Measurements from ENCODE around the gene GBA2.
A peak's percentile ranks its signal among the peaks of the same experiment; 100 is the strongest.

Gene GBA2

GRCh38 chr9:35710818-35711500 is 38.1 kb downstream of the GBA2 start:
- no peak for FAIRE-seq
- DNase-seq (ENCODE audit: insufficient read length, low spot score) = no peak
- no peak for TF ChIP-seq POLR2A (IDR thresholded peaks at IDR 0.05; ENCODE audit: low read depth, low read length)

- no peak for TF ChIP-seq POLR2A (IDR thresholded peaks at IDR 0.05; ENCODE audit: low read depth, low read length)
- DNase-seq (ENCODE audit: insufficient read length, low spot score) = no peak
- no peak for FAIRE-seq
Measured at GRCh38 chr9:35708146-35708545, 40.9 kb downstream of the GBA2 start.

DNA sequence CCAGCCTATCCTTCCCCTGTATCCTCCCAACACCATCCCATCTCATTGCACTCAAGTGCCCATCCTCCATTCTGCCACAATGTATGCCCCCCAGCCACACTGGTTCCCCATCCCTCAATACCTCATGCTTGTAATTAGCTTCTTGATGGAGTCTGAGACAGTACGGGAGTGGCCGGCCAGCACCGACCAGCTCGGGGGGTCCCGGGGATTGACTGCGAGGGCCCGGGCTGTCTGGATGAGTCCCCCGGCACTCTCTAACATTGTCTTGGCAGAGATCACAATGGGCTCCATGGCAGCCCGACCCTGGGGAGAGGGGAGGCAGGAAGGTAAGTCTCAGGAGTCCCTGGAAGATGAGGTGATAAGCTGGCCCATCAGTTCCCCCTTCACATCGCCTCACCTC is 42.1 kb downstream of the GBA2 start:
- no peak for FAIRE-seq
- TF ChIP-seq POLR2A (IDR thresholded peaks at IDR 0.05; ENCODE audit: low read depth, low read length) = no peak
- DNase-seq (ENCODE audit: insufficient read length, low spot score) = no peak

GRCh38 chr9:35705836-35706430 is 43.1 kb downstream of the GBA2 start:
- FAIRE-seq (no peak), DNase-seq (ENCODE audit: insufficient read length, low spot score) (no peak)
- no peak for TF ChIP-seq POLR2A (IDR thresholded peaks at IDR 0.05; ENCODE audit: low read depth, low read length)

DNA sequence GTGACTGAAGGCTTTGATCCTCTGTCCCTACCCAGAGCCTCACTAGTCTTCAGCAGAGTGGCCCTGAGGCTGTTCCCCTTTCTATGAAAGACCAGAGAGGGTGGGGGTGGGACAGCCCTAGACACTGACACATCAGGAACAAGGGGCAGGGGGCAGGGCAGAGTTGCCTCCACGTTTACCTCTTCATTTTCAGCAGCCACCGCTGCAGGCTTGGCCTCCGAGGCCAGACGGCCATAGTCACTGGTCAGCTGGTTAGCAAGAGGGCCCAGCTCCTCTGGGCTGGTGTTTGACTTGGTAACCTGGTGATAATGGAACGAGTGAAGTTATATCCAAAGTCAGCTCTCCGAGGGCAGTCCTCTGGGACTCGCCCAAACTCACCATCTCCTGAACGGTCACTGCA is 43.7 kb downstream of the GBA2 start:
- no peak for TF ChIP-seq POLR2A (IDR thresholded peaks at IDR 0.05; ENCODE audit: low read depth, low read length)
- FAIRE-seq (no peak), DNase-seq (ENCODE audit: insufficient read length, low spot score) (no peak)

GRCh38 chr9:35703906-35704672 is 44.9 kb downstream of the GBA2 start:
- no peak for TF ChIP-seq POLR2A (IDR thresholded peaks at IDR 0.05; ENCODE audit: low read depth, low read length)
- no peak for FAIRE-seq

GRCh38 chr9:35702696-35703095 is 46.3 kb downstream of the GBA2 start:
- TF ChIP-seq POLR2A (IDR thresholded peaks at IDR 0.05; ENCODE audit: low read depth, low read length) = no peak
- no peak for DNase-seq (ENCODE audit: insufficient read length, low spot score)
- FAIRE-seq = no peak

More at GRCh38 chr9:35703906-35704672, 44.9 kb downstream of the GBA2 start:
- DNase-seq (ENCODE audit: insufficient read length, low spot score) = no peak

- DNase-seq (ENCODE audit: insufficient read length, low spot score) = no peak
- TF ChIP-seq POLR2A (IDR thresholded peaks at IDR 0.05; ENCODE audit: low read depth, low read length) = no peak
- no peak for FAIRE-seq
Measured at GRCh38 chr9:35700942-35701341, 48.1 kb downstream of the GBA2 start.

- TF ChIP-seq POLR2A (IDR thresholded peaks at IDR 0.05; ENCODE audit: low read depth, low read length) = no peak
- no peak for FAIRE-seq
- no peak for DNase-seq (ENCODE audit: insufficient read length, low spot score)
Measured at GRCh38 chr9:35700031-35700430, 49.0 kb downstream of the GBA2 start.

GRCh38 chr9:35698231-35698630 is 50.8 kb downstream of the GBA2 start:
- DNase-seq (ENCODE audit: insufficient read length, low spot score) = no peak
- no peak for TF ChIP-seq POLR2A (IDR thresholded peaks at IDR 0.05; ENCODE audit: low read depth, low read length)
- FAIRE-seq = no peak

DNA sequence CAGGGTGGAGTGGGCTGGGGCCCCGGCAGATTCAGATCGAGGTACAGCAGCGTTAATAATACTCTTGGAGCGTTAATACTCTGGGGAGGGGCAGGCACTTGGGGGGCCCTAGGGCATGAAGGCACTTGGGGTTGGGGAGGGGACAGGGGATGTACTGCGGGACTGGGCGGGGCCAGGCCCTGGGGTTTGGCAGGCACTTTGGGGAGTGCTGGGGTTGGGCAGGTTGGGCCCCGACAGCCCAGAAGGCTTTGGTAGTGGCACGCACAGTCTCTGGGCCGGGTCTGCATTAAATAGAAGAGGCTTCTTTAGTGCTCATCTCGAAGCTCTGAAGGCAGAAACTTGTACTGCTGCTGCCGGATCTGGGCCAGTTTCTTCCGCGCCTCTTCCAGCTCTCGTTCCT is 51.5 kb downstream of the GBA2 start:
- no peak for DNase-seq (ENCODE audit: insufficient read length, low spot score)
- no peak for FAIRE-seq
- TF ChIP-seq POLR2A (IDR thresholded peaks at IDR 0.05; ENCODE audit: low read depth, low read length) = no peak

GRCh38 chr9:35696520-35697215 is 52.4 kb downstream of the GBA2 start:
- DNase-seq (ENCODE audit: insufficient read length, low spot score) = peak; percentile 30
- TF ChIP-seq POLR2A (IDR thresholded peaks at IDR 0.05; ENCODE audit: low read depth, low read length) = no peak
- FAIRE-seq = no peak

GRCh38 chr9:35695943-35696401 is 53.1 kb downstream of the GBA2 start:
- no peak for FAIRE-seq
- no peak for DNase-seq (ENCODE audit: insufficient read length, low spot score)
- TF ChIP-seq POLR2A (IDR thresholded peaks at IDR 0.05; ENCODE audit: low read depth, low read length) = no peak

- DNase-seq (ENCODE audit: insufficient read length, low spot score) (no peak), FAIRE-seq (no peak)
- TF ChIP-seq POLR2A (IDR thresholded peaks at IDR 0.05; ENCODE audit: low read depth, low read length) = no peak
Measured at GRCh38 chr9:35691757-35692301, 57.2 kb downstream of the GBA2 start.
